ENCODE results near the gene CFAP46. TPM values are rescaled to one million over a fixed set of nuclear protein-coding genes. Genes with fewer than 3 reads are reported as not detected.

The CFAP46 gene
- polyA plus RNA-seq, 1 of the 3 experiments (the other 2 are of a cell fraction), result 3.9 TPM

DNA sequence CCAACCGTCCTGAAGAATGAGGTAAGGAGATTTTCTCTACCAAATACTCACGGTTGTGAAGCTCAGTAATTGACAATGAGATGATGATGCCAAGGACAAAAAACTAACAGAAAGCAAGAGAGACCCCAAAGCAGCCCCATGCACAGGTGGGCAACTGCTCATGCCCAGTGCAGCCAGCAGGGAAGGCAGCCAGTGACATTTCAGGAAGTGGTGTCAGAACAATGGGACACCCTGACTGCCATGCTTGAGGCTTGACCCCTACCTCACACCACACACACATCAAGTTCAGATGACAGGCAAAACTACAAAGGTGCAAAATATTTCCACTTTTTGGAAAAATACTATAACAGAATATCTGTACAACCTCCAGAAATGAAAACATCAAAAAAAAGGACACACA, 66.9 kb downstream of the CFAP46 start:
- TF ChIP-seq YY1 (IDR thresholded peaks at IDR 0.05; ENCODE audit: low read depth), result no peak
- no peak for TF ChIP-seq NFIC (IDR thresholded peaks at IDR 0.05; ENCODE audit: borderline replicate concordance)
- TF ChIP-seq SMC3 (IDR thresholded peaks at IDR 0.05; ENCODE audit: low read depth, low read length), result no peak
- TF ChIP-seq MEF2A (IDR thresholded peaks at IDR 0.05; ENCODE audit: borderline replicate concordance, low read depth), result no peak
- no peak for TF ChIP-seq RXRA (IDR thresholded peaks at IDR 0.05; ENCODE audit: borderline replicate concordance, low read depth)
- TF ChIP-seq, protein P1, sequence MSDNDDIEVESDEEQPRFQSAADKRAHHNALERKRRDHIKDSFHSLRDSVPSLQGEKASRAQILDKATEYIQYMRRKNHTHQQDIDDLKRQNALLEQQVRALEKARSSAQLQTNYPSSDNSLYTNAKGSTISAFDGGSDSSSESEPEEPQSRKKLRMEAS (IDR thresholded peaks at IDR 0.05; ENCODE audit: low read depth), result no peak
- TF ChIP-seq, protein P2, sequence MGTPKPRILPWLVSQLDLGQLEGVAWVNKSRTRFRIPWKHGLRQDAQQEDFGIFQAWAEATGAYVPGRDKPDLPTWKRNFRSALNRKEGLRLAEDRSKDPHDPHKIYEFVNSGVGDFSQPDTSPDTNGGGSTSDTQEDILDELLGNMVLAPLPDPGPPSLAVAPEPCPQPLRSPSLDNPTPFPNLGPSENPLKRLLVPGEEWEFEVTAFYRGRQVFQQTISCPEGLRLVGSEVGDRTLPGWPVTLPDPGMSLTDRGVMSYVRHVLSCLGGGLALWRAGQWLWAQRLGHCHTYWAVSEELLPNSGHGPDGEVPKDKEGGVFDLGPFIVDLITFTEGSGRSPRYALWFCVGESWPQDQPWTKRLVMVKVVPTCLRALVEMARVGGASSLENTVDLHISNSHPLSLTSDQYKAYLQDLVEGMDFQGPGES (IDR thresholded peaks at IDR 0.05; ENCODE audit: low read depth, low read length), result no peak
- TF ChIP-seq RAD21 (IDR thresholded peaks at IDR 0.05; ENCODE audit: low read length), result no peak
- no peak for TF ChIP-seq GABPA (IDR thresholded peaks at IDR 0.05; ENCODE audit: low read depth)
- Histone ChIP-seq H4K20me1 (ENCODE audit: insufficient read depth) (no peaks in the 10 kb centered on the region), H3K27ac (ENCODE audit: low read depth in 2 of 2, low read length in 1 of 2) (no peak overlapping the region), H3K4me1 (ENCODE audit: control insufficient read depth in 1 of 2, insufficient read depth in 2 of 2, low read depth in 1 of 2, low read length in 1 of 2) (no peaks in the 10 kb centered on the region; a peak in 1 of 4 replicates), H3K9me3 (no peaks in the 10 kb centered on the region), H3K36me3 (replicated peaks in 1 of 2; ENCODE audit: control insufficient read depth in 1 of 2, insufficient read depth in 2 of 2, low read length in 1 of 2) (no peaks in the 10 kb centered on the region), H3F3A (replicated peaks; ENCODE audit: insufficient read depth) (no peaks in the 10 kb centered on the region), H3K4me2 (no peak overlapping the region), H3K9ac (no peak overlapping the region), H3K79me2 (ENCODE audit: insufficient read depth) (no peaks in the 10 kb centered on the region), H3K4me3 (ENCODE audit: low read depth in 2 of 2, low read length in 1 of 2) (no peak overlapping the region), H2AFZ (ENCODE audit: low read depth) (no peak overlapping the region), H3K9me2 (no peaks in the 10 kb centered on the region), H3K27me3 (ENCODE audit: insufficient read depth) (no peaks in the 10 kb centered on the region)
- no peak for DNase-seq
- ChIA-PET POLR2A (no interaction called here), CTCF (interaction anchor here (0.9 to 1.0 kb wide), 3 partner anchors 29 to 156 kb away, joined by 3 to 4 read pairs (median 3); no protein-coding TSS in a partner anchor)
- 10% methylated on average over 2 of the region's 2 CpGs for WGBS (ENCODE audit: low lambda C conversion rate)

DNA sequence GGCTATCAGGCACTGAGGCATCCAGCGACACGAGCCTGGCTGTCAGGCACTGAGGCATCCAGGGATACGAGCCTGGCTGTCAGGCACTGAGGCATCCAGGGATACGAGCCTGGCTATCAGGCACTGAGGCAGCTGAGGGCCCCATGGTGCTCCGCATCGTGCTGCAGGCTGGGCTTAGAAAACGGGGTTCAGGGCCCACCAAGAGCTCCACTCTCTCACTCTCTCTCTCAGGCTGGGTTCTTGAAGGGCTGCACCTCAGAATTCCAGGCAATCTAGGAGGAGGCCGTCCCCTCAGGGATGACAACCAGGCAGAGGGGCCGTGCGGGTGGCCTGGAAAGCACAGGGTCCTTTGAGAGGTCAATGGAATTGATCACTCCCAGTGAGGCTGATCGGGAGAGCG, 69.0 kb downstream of the CFAP46 start:
- Histone ChIP-seq H3K4me2 (no peak overlapping the region), H3K9ac (no peak overlapping the region), H3K9me3 (no peaks in the 10 kb centered on the region), H3K4me3 (ENCODE audit: low read depth in 2 of 2, low read length in 1 of 2) (no peak overlapping the region), H3K27me3 (ENCODE audit: insufficient read depth) (no peaks in the 10 kb centered on the region), H3K36me3 (replicated peaks in 1 of 2; ENCODE audit: control insufficient read depth in 1 of 2, insufficient read depth in 2 of 2, low read length in 1 of 2) (no peaks in the 10 kb centered on the region), H3K4me1 (ENCODE audit: control insufficient read depth in 1 of 2, insufficient read depth in 2 of 2, low read depth in 1 of 2, low read length in 1 of 2) (no peaks in the 10 kb centered on the region; a peak in 1 of 4 replicates), H4K20me1 (ENCODE audit: insufficient read depth) (no peaks in the 10 kb centered on the region), H3F3A (replicated peaks; ENCODE audit: insufficient read depth) (no peaks in the 10 kb centered on the region), H3K9me2 (no peaks in the 10 kb centered on the region), H2AFZ (ENCODE audit: low read depth) (no peak overlapping the region), H3K79me2 (ENCODE audit: insufficient read depth) (no peaks in the 10 kb centered on the region), H3K27ac (ENCODE audit: low read depth in 2 of 2, low read length in 1 of 2) (no peak overlapping the region)
- 36% methylated on average over 12 of the region's 12 CpGs for WGBS (ENCODE audit: low lambda C conversion rate)
- CTCF ChIA-PET, result no interaction called here
- no peak for DNase-seq
- POLR2A ChIA-PET, result no interaction called here
- TF ChIP-seq NRF1 (IDR thresholded peaks at IDR 0.05; ENCODE audit: low read depth, low read length) (no peak), MEF2A (IDR thresholded peaks at IDR 0.05; ENCODE audit: borderline replicate concordance, low read depth) (no peak)
- TF ChIP-seq, protein P2 (IDR thresholded peaks at IDR 0.05; ENCODE audit: low read depth, low read length), result no peak
